Adipocyte (in vitro differentiated cells): ENCODE measurements around the gene IL11.
"Not testable (repeated sequence)": the region's sequence is repeated elsewhere in the genome, so short reads cannot be mapped to it uniquely, and the experiment has no call there.

Experiments used
- DNase-seq: peaks from one replicate; pipeline ENCODE4 v3.0.0-alpha.2; 2015; ENCODE audit warnings: low read depth
- H3K27me3 ChIP-seq: replicated peaks from 2 replicates; pipeline ENCODE4 v1.7.0; 2013; ENCODE audit warnings: mild to moderate bottlenecking, low read length, moderate library complexity; ENCODE audit not compliant: control insufficient read depth, insufficient read depth
- H3K36me3 ChIP-seq: 2 replicates; pipeline ENCODE4 v1.7.0; 2013; ENCODE audit warnings: low read length, mild to moderate bottlenecking, moderate library complexity; ENCODE audit not compliant: control insufficient read depth, insufficient read depth, severe bottlenecking
- H3K4me1 ChIP-seq: 2 replicates; pipeline ENCODE4 v1.7.0; 2013; ENCODE audit warnings: mild to moderate bottlenecking, low read length, moderate library complexity; ENCODE audit not compliant: control insufficient read depth, insufficient read depth
- H3K4me3 ChIP-seq: 2 replicates; pipeline ENCODE4 v1.7.0; 2013; ENCODE audit warnings: mild to moderate bottlenecking, low read length, moderate library complexity
- H3K9ac ChIP-seq: 2 replicates; pipeline ENCODE4 v1.7.0; 2013; ENCODE audit warnings: mild to moderate bottlenecking, low read length, moderate library complexity
- H3K9me3 ChIP-seq: 2 replicates; pipeline ENCODE4 v1.7.0; 2013; ENCODE audit warnings: mild to moderate bottlenecking, low read length, moderate library complexity; ENCODE audit not compliant: control insufficient read depth

IL11 gene

DNA sequence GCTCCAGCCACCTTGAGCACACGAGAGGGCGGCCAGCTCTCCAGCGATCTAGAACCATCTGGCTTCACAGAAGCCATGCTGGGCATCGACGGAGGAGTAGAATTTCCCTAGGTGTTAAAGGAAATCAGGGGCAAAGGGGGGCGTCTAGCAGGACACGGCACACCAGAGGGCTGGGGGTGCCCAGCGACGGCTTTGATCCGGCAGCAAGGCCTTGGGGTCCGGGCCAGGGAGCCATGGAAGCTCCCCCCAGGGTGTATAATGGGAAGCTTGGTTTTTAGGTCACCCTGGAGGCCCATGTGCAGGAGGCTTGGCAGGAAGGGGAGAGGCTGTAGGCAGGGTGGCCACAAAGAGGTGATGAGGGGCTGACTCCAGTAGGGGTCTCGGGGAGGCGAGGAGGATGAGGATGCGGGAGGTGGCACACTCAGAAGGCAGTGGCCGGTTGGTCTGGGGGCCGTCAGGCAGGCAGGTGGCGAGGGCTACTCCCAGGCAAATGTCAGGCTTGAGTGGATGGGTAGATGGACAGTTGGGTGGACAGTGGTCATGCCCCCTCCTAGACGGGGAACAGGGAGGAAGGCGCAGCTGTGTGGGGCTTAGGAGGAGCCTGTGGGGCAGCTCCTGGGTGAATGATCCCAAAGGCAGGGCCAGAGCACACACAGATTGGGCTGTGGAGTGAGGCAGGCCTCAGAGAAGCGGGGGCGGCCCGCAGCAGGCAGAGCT is 25.0 kb downstream of the IL11 start:
- Histone ChIP-seq H3K36me3 (peaks cover 13% of the 10 kb centered on the region), H3K4me1 (peaks cover 23% of the 10 kb centered on the region), H3K9me3 (no peaks in the 10 kb centered on the region), H3K9ac (peak overlapping the region; percentile 49), H3K27me3 (no peaks in the 10 kb centered on the region), H3K4me3 (no peak overlapping the region)
- no peak for DNase-seq

DNA sequence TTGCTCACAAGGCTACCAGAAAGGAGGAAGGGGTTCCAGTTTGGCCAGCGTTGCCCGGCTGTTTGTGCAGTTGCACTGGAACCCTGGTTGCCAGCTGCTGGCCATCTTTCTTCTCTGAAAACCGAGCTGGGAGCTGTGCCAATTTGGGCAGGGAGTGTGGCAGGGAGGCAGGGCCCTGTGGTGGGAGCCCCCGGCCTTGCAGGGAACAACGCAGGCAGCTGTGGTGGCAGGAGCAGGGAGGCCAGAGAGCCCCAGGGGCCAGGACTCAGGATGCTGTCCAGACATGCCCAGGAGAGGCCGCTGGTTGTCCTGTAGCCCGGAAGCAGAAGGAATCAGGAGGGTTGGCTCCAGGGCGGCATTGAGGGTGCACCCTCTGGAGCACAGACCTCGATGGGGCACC is 25.8 kb downstream of the IL11 start:
- H3K4me1 ChIP-seq: peaks cover 26% of the 10 kb centered on the region
- H3K4me3 ChIP-seq: no peak overlapping the region
- H3K9me3 ChIP-seq: no peaks in the 10 kb centered on the region
- H3K27me3 ChIP-seq: no peaks in the 10 kb centered on the region
- peaks cover 13% of the 10 kb centered on the region for H3K36me3 ChIP-seq
- H3K9ac ChIP-seq: no peak overlapping the region
- DNase-seq: no peak

GRCh38 chr19:55341595-55342531 is 28.4 kb downstream of the IL11 start:
- Histone ChIP-seq H3K27me3 (peaks cover 6% of the 10 kb centered on the region), H3K9me3 (no peaks in the 10 kb centered on the region), H3K4me1 (peaks cover 32% of the 10 kb centered on the region), H3K4me3 (peak overlapping the region; percentile 16), H3K9ac (no peak overlapping the region), H3K36me3 (peaks cover 13% of the 10 kb centered on the region)
- DNase-seq: no peak

GRCh38 chr19:55341171-55341588 is 29.1 kb downstream of the IL11 start:
- Histone ChIP-seq H3K9ac (peak overlapping the region; percentile 94), H3K27me3 (peaks cover 9% of the 10 kb centered on the region), H3K9me3 (no peaks in the 10 kb centered on the region), H3K4me1 (peaks cover 28% of the 10 kb centered on the region), H3K36me3 (peaks cover 13% of the 10 kb centered on the region), H3K4me3 (peak overlapping the region; percentile 92)
- DNase-seq: peak; percentile 64

- Histone ChIP-seq H3K4me1 (peaks cover 24% of the 10 kb centered on the region), H3K4me3 (peak overlapping the region; percentile 92), H3K27me3 (peaks cover 9% of the 10 kb centered on the region), H3K36me3 (peaks cover 13% of the 10 kb centered on the region), H3K9ac (peak overlapping the region; percentile 94), H3K9me3 (no peaks in the 10 kb centered on the region)
- DNase-seq: peak; percentile 51
Observed at GRCh38 chr19:55340784-55341147, 29.5 kb downstream of the IL11 start.

GRCh38 chr19:55339889-55340783 is 30.1 kb downstream of the IL11 start:
- peaks cover 18% of the 10 kb centered on the region for H3K4me1 ChIP-seq
- peak overlapping the region; percentile 94 for H3K9ac ChIP-seq
- H3K4me3 ChIP-seq: peak overlapping the region; percentile 92
- peaks cover 13% of the 10 kb centered on the region for H3K36me3 ChIP-seq
- H3K27me3 ChIP-seq: peaks cover 9% of the 10 kb centered on the region
- no peaks in the 10 kb centered on the region for H3K9me3 ChIP-seq
- DNase-seq: no peak

DNA sequence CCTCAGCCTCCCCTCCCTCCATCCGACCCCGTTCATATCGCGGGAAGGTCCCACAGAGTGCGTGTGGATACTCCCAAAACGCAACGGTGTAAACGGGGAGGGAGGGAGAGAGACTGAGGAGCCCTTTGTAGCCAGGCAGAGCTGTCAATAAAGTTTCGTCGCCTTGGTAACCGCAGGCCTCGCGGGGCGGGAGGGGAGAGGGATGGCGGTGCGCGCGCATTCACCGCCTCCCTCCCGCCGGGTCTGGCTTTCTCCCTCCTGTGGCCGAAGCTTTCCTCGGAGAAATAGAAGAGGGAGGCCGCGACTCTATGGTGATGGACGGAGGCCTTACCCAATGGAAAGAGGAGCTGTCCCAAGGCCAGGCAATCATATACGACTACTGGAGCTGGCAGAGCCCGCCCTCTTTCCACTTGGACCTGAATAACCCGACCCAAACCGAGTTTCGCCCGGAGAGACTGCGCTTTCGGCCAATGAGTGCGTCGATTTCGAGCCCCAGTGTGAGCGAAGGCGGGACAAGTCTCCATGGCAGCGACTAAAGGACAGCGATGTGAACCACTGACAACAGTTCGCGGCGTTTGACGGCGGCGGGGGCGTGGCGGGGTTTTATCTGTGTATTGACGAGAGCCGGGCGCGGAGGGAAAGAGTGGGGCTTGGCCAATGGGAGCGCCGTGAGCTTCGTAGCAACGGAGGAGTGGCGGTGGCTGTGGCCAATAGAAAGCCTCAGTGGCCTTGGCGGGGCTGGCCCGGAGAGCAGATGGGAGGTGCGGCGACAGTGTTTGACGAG is 31.0 kb downstream of the IL11 start, which contains the start of gene KMT5C:
Gene KMT5C, plus strand, starts transcription at position 772 of the 784 bp plus-strand sequence. CDS start 2,061 bp downstream, outside the sequence.
- peak; percentile 100 for DNase-seq
- Histone ChIP-seq H3K9ac (peak within 1 kb of the TSS; percentile 94), H3K36me3 (peaks cover 13% of the 10 kb centered on the region), H3K4me1 (peaks cover 17% of the 10 kb centered on the region), H3K4me3 (peak within 1 kb of the TSS; percentile 92), H3K27me3 (peaks cover 9% of the 10 kb centered on the region), H3K9me3 (no peaks in the 10 kb centered on the region)

GRCh38 chr19:55336101-55336500 is 34.2 kb downstream of the IL11 start:
- no peaks in the 10 kb centered on the region for H3K9me3 ChIP-seq
- peak; percentile 61 for DNase-seq
- H3K4me1 ChIP-seq: peaks cover 14% of the 10 kb centered on the region
- no peak overlapping the region for H3K9ac ChIP-seq
- H3K27me3 ChIP-seq: peaks cover 9% of the 10 kb centered on the region
- no peak overlapping the region for H3K4me3 ChIP-seq
- H3K36me3 ChIP-seq: no peaks in the 10 kb centered on the region

GRCh38 chr19:55333870-55334269 is 36.4 kb downstream of the IL11 start:
- Histone ChIP-seq H3K9ac (no peak overlapping the region), H3K27me3 (peaks cover 9% of the 10 kb centered on the region), H3K4me1 (peaks cover 6% of the 10 kb centered on the region), H3K36me3 (no peaks in the 10 kb centered on the region), H3K4me3 (no peak overlapping the region), H3K9me3 (no peaks in the 10 kb centered on the region)
- no peak for DNase-seq

- H3K27me3 ChIP-seq, H3K4me3 ChIP-seq, H3K4me1 ChIP-seq, H3K9ac ChIP-seq, H3K36me3 ChIP-seq, H3K9me3 ChIP-seq: not testable (repeated sequence)
- peak; percentile 36 for DNase-seq
Observed at GRCh38 chr19:55329791-55330190, 40.5 kb downstream of the IL11 start.
